Kidney epithelial cell (primary cell): ENCODE measurements around the gene RPS2. TPM values are rescaled to one million over a fixed set of nuclear protein-coding genes. Genes with fewer than 3 reads are reported as not detected.
A peak's percentile ranks its signal among the peaks of the same experiment; 100 is the strongest.
"Not testable (repeated sequence)": the region's sequence is repeated elsewhere in the genome, so short reads cannot be mapped to it uniquely, and the experiment has no call there.

Source experiments
- DNase-seq: peaks from one replicate; pipeline ENCODE4 v3.0.0-alpha.2; 2010; ENCODE audit warnings: low read depth
- H3K27me3 ChIP-seq: 2 replicates; pipeline ENCODE4 v1.6.0; 2011; ENCODE audit warnings: low read length; ENCODE audit not compliant: control insufficient read depth, insufficient read depth
- H3K36me3 ChIP-seq: 2 replicates; pipeline ENCODE4 v1.5.1; 2011; ENCODE audit warnings: low read length; ENCODE audit not compliant: control insufficient read depth, insufficient read depth
- H3K4me3 ChIP-seq: 2 replicates; pipeline ENCODE4 v1.5.1; 2011; ENCODE audit warnings: low read depth, mild to moderate bottlenecking, control low read depth, low read length
- total RNA-seq: library from RNA; depleted of rRNA; stranded (reverse); fragments of >200 nt; gene quantifications from 2 replicates; pipeline ENCODE4 v1.2.3, GENCODE V29; 2015
- TF ChIP-seq, protein P1 (sequence below): IDR thresholded peaks from 2 replicates; pipeline ENCODE4 v1.5.1; 2011; ENCODE audit warnings: mild to moderate bottlenecking, moderate library complexity, low read length, control low read depth, inconsistent platforms; ENCODE audit not compliant: insufficient read depth, poor library complexity, severe bottlenecking

The RPS2 gene
- total RNA-seq, 1 donor from 2014 or later = 4,278 TPM

DNA sequence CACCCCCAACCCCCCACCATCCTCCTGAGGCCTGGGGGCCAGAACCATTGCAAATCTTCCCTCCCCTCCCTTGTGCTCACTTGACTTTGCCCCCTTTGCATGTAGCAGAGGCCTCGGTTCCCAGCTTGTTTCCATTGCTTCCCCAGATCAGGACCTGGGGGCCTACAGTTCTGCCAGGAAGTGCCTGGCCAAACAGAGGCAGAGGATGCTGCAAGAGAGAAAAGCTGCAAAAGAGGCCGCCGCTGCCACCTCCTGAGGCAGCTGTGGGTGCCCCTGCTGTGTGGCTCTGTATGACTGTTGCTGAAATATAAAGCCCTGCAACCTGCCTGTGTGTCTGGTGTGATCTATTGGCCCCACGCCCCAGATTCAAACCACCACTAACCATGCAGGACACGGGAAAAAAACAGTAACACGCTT, 3.0 kb downstream of the RPS2 start:
- Histone ChIP-seq H3K4me3 (no peak overlapping the region), H3K27me3 (no peaks in the 10 kb centered on the region), H3K36me3 (peaks cover 2% of the 10 kb centered on the region)
- TF ChIP-seq, protein P1, sequence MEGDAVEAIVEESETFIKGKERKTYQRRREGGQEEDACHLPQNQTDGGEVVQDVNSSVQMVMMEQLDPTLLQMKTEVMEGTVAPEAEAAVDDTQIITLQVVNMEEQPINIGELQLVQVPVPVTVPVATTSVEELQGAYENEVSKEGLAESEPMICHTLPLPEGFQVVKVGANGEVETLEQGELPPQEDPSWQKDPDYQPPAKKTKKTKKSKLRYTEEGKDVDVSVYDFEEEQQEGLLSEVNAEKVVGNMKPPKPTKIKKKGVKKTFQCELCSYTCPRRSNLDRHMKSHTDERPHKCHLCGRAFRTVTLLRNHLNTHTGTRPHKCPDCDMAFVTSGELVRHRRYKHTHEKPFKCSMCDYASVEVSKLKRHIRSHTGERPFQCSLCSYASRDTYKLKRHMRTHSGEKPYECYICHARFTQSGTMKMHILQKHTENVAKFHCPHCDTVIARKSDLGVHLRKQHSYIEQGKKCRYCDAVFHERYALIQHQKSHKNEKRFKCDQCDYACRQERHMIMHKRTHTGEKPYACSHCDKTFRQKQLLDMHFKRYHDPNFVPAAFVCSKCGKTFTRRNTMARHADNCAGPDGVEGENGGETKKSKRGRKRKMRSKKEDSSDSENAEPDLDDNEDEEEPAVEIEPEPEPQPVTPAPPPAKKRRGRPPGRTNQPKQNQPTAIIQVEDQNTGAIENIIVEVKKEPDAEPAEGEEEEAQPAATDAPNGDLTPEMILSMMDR = no peak
- DNase-seq = no peak

DNA sequence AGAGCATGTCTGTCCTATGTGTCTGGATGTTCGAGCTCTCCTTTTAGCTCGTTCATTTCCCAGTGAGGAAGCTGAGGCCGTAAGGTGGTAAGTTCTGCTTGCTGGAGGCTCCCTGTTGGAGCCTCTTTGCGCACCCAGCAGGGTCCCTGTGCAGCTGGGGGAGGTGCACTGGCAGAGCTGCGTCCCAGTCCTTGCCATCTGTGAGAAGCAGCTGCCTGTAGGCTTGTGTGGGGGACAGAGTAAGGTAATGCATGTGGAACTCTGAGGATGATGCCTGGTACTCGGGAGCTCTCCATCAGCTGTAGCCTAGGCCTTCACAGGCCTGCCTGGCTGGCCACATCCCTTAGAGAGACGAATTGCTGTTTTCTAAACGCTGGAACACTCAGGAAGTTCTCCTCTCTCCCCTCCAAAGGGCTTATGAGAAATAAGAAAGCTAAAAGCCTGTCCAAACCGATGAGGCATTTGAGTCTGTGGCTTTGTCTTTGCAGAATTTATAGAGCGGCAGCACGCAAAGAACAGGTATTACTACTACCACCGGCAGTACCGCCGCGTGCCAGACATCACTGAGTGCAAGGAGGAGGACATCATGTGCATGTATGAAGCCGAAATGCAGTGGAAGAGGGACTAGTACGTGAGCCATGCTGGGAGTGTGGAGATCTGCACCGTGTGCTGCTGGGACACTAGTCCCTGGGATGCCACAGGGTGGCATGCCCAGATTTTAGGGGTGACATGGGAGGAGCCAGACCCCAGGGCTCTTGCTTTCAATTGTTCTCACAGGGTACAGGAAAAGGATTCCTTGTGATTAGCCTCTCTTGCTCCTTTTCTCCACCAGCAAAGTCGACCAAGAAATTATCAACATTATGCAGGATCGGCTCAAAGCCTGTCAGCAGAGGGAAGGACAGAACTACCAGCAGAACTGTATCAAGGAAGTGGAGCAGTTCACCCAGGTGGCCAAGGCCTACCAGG, 3.7 kb downstream of the RPS2 start:
- peaks cover 2% of the 10 kb centered on the region for H3K36me3 ChIP-seq
- TF ChIP-seq, protein P1 = no peak
- H3K4me3 ChIP-seq = no peak overlapping the region
- no peak for DNase-seq
- no peaks in the 10 kb centered on the region for H3K27me3 ChIP-seq

DNA sequence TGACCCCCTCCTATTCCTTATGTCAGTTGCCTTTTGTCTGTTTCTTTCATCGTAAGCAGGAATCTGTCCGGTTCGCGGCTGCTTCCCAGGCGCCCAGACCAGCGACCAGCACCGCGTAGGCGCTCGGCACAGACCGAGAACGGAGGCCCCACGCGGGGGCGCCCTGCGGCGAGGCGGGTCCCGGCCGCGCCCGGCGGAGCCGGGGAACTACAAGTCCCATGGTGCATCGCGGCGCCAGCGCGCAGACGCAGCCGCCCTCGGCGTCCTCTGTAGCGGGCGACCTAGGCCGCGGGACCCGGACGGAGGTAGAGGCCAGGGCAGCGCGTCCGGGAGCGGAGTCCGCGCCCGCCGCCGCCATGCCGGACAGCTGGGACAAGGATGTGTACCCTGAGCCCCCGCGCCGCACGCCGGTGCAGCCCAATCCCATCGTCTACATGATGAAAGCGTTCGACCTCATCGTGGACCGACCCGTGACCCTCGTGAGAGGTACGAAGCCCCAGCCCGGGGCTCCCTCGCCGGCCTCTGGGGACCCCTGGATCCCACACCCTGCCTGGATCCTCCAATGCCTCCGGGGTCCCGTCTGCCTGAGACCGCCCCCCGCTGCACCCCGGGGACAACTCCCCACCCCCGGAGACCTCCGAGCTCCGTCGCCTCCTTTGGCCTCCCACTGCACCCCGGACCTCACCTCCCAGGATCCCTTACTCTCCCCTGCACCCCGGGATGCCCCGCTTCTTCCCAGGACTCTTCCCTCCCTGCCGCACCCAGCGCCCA, 5.2 kb downstream of the RPS2 start, which contains the start of gene NDUFB10:
Gene NDUFB10 (plus strand): TSS at position 270 of the 771 bp plus-strand sequence. CDS start 87 bp downstream, at position 357.
- Histone ChIP-seq H3K4me3 (peak within 1 kb of the TSS; percentile 95), H3K27me3 (no peaks in the 10 kb centered on the region), H3K36me3 (peaks cover 2% of the 10 kb centered on the region)
- no peak for DNase-seq
- TF ChIP-seq, protein P1 = peak; percentile 31

DNA sequence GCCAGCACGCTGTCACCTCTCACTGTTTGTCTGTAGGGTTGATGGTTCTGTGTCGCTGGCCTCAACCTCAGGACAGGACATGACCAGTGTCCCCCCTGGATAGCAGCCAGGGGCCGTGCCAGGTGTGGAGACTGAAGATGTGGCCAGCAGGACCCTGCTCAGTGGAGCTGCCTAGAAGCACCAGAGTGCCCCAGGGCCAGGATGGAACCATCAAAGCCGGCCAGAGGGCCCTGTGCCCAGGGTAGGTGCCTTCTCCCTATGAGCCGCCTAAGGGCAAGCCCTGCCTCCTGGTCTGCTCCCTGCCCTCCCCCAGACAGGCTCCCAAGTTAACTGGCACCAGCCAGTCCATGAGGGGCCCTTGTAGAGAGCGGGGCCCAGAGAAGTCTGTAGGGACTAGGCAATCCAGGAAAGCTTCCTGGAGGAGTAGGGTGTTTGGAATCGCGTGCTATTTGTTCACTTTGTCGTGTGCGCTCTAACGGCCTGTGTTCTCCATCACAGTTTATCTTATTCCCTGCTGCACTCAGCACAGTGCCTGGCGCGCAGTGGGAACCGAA, 5.8 kb downstream of the RPS2 start:
- no peak for DNase-seq
- Histone ChIP-seq H3K27me3 (no peaks in the 10 kb centered on the region), H3K36me3 (peaks cover under 1% of the 10 kb centered on the region), H3K4me3 (no peak overlapping the region)
- TF ChIP-seq, protein P1 = no peak

DNA sequence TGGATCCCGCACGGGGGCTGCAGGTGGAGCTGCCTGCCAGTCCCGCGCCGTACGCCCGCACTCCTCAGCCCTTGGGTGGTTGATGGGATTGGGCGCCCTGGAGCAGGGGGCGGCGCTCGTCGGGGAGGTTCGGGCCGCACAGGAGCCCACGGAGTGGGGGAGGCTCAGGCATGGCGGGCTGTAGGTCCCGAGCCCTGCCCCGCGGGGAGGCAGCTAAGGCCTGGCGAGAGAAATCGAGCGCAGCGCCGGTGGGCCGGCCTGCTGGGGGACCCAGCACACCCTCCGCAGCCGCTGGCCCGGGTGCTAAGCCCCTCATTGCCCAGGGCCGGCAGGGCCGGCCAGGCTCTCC, 6.5 kb downstream of the RPS2 start:
- H3K4me3 ChIP-seq, H3K36me3 ChIP-seq, DNase-seq, H3K27me3 ChIP-seq: not testable (repeated sequence)

DNA sequence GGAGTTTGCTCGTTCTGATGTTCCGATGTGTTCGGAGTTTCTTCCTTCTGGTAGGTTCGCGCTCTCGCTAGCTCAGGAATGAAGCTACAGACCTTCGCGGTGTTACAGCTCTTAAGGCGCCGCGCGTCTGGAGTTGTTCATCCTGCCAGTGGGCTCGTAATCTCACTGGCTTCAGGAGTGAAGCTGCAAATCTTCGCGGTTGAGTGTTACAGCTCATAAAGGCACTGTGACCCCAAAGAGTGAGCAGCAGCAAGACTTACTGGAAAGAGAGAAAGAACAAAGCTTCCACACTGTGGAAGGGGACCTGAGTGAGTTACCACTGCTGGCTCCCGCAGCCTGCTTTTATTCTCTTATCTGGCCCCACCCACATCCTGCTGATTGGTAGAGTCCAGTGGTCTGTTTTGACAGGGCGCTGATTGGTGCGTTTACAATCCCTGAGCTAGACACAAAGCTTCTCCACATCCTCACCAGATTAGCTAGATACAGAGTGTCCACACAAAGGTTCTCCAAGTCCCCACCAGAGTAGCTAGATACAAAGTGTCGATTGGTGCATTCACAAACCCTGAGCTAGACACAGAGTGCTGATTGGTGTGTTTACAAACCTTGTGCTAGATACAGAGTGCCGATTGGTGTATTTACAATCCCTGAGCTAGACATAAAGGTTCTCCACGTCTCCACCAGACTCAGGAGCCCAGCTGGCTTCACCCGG, 7.0 kb downstream of the RPS2 start:
- not testable (repeated sequence) for DNase-seq, H3K27me3 ChIP-seq, H3K4me3 ChIP-seq, H3K36me3 ChIP-seq
